ENCODE data around the gene ANKRD13D. TPM values are rescaled to one million over a fixed set of nuclear protein-coding genes. Genes with fewer than 3 reads are reported as not detected.

The ANKRD13D gene
- polyA plus RNA-seq, 1 of the 3 experiments (the other 2 are of a cell fraction) = 50.2 TPM

GRCh38 chr11:67270256-67271204 is 18.6 kb upstream of the ANKRD13D start:
- Histone ChIP-seq H3K4me3 (ENCODE audit: low read depth in 2 of 2, low read length in 1 of 2) (no peak overlapping the region), H3K9me2 (no peaks in the 10 kb centered on the region), H3K27me3 (ENCODE audit: insufficient read depth) (no peaks in the 10 kb centered on the region), H3K9ac (no peak overlapping the region), H3K79me2 (ENCODE audit: insufficient read depth) (peaks cover 75% of the 10 kb centered on the region), H3F3A (replicated peaks; ENCODE audit: insufficient read depth) (no peaks in the 10 kb centered on the region), H3K4me1 (ENCODE audit: control insufficient read depth in 1 of 2, insufficient read depth in 2 of 2, low read depth in 1 of 2, low read length in 1 of 2) (peaks cover 4 to 20% of the 10 kb centered on the region in 2 experiments; a peak in 2 of 4 replicates), H2AFZ (ENCODE audit: low read depth) (no peak overlapping the region), H3K4me2 (no peak overlapping the region), H3K9me3 (no peaks in the 10 kb centered on the region), H3K27ac (ENCODE audit: low read depth in 2 of 2, low read length in 1 of 2) (no peak overlapping the region), H3K36me3 (replicated peaks in 1 of 2; ENCODE audit: control insufficient read depth in 1 of 2, insufficient read depth in 2 of 2, low read length in 1 of 2) (peaks cover 0 to 8% of the 10 kb centered on the region in 2 experiments), H4K20me1 (ENCODE audit: insufficient read depth) (peaks cover 41% of the 10 kb centered on the region)
- no peak for DNase-seq
- TF ChIP-seq MEF2A (IDR thresholded peaks at IDR 0.05; ENCODE audit: borderline replicate concordance, low read depth) (no peak), POLR2AphosphoS5 (IDR thresholded peaks at IDR 0.05; ENCODE audit: low read depth, low read length) (no peak), JUND (IDR thresholded peaks at IDR 0.05) (no peak), USF2 (IDR thresholded peaks at IDR 0.05; ENCODE audit: borderline replicate concordance, low read depth, low read length) (no peak), EZH2phosphoT487 (IDR thresholded peaks at IDR 0.05; ENCODE audit: borderline replicate concordance, low read depth) (no peak), EP300 (IDR thresholded peaks at IDR 0.05; ENCODE audit: borderline replicate concordance in 1 of 2, low read depth in 1 of 2, low read length in 1 of 2) (no peak), MAX (IDR thresholded peaks at IDR 0.05; ENCODE audit: low read depth) (no peak), PBX3 (IDR thresholded peaks at IDR 0.05) (no peak), IRF3 (IDR thresholded peaks at IDR 0.05; ENCODE audit: low read depth, low read length) (no peak)
- POLR2A ChIA-PET = interaction anchor here (1.0 kb wide), 2 partner anchors 9 to 17 kb away, joined by 3 read pairs; no protein-coding TSS in a partner anchor
- CTCF ChIA-PET = interaction anchor here (1.0 to 10.0 kb wide), 7 partner anchors 8 to 233 kb away, joined by 3 to 274 read pairs (median 6); partner anchors contain the start of genes ANKRD13D and RPS6KB2
- 90% methylated on average over 23 of the region's 28 CpGs for WGBS (ENCODE audit: low lambda C conversion rate)

- no peak for DNase-seq
- 96% methylated on average over 5 of the region's 5 CpGs for WGBS (ENCODE audit: low lambda C conversion rate)
- no peak overlapping the region for H3K9ac ChIP-seq
- H4K20me1 ChIP-seq (ENCODE audit: insufficient read depth) = peaks cover 46% of the 10 kb centered on the region
- H3K9me3 ChIP-seq = no peaks in the 10 kb centered on the region
- H3K27ac ChIP-seq (ENCODE audit: low read depth in 2 of 2, low read length in 1 of 2) = no peak overlapping the region
- no peaks in the 10 kb centered on the region for H3K9me2 ChIP-seq
- H3F3A ChIP-seq (replicated peaks; ENCODE audit: insufficient read depth) = no peaks in the 10 kb centered on the region
- no peak overlapping the region for H3K4me3 ChIP-seq (ENCODE audit: low read depth in 2 of 2, low read length in 1 of 2)
- TF ChIP-seq TAF1 (IDR thresholded peaks at IDR 0.05; ENCODE audit: borderline replicate concordance, low read depth, low read length) = no peak
- no peak for TF ChIP-seq MEF2A (IDR thresholded peaks at IDR 0.05; ENCODE audit: borderline replicate concordance, low read depth)
- no peak for TF ChIP-seq TCF12 (IDR thresholded peaks at IDR 0.05)
- no peak for TF ChIP-seq FOXM1 (IDR thresholded peaks at IDR 0.05; ENCODE audit: low read depth)
- H3K36me3 ChIP-seq (replicated peaks in 1 of 2; ENCODE audit: control insufficient read depth in 1 of 2, insufficient read depth in 2 of 2, low read length in 1 of 2) = peaks cover 0 to 8% of the 10 kb centered on the region in 2 experiments
- POLR2A ChIA-PET = interaction anchor here (1.0 kb wide), 1 partner anchor 10 kb away, joined by 3 read pairs; no protein-coding TSS in a partner anchor
- CTCF ChIA-PET = interaction anchor here (0.8 to 3.5 kb wide), 6 partner anchors 8 to 232 kb away, joined by 3 to 20 read pairs (median 4); partner anchors contain the start of genes ANKRD13D and RPS6KB2
- H3K79me2 ChIP-seq (ENCODE audit: insufficient read depth) = peaks cover 78% of the 10 kb centered on the region
- H3K4me1 ChIP-seq (ENCODE audit: control insufficient read depth in 1 of 2, insufficient read depth in 2 of 2, low read depth in 1 of 2, low read length in 1 of 2) = peaks cover 4 to 18% of the 10 kb centered on the region in 2 experiments; a peak in 2 of 4 replicates
- H3K4me2 ChIP-seq = no peak overlapping the region
- H2AFZ ChIP-seq (ENCODE audit: low read depth) = no peak overlapping the region
- no peaks in the 10 kb centered on the region for H3K27me3 ChIP-seq (ENCODE audit: insufficient read depth)
Measured at GRCh38 chr11:67271205-67271540, 17.9 kb upstream of the ANKRD13D start.

Data from SK-N-SH (cell line).